Bronchial epithelial cell (primary cell): ENCODE data around the gene TFEB. TPM values are rescaled to one million over a fixed set of nuclear protein-coding genes. Genes with fewer than 3 reads are reported as not detected.

Source experiments
- DNase-seq: peaks from one replicate; pipeline ENCODE4 v3.0.0-alpha.2; 2010; ENCODE audit warnings: low read depth
- FAIRE-seq: peaks from 2 replicates; lab custom pipeline; 2011; peaks lifted over from hg19 to GRCh38; lab: Jason Lieb, UNC
- H3K27me3 ChIP-seq: 2 replicates; pipeline ENCODE4 v1.5.1; 2011; ENCODE audit warnings: low read length; ENCODE audit not compliant: control insufficient read depth, insufficient read depth
- H3K36me3 ChIP-seq: 2 replicates; pipeline ENCODE4 v1.5.1; 2011; ENCODE audit warnings: low read length; ENCODE audit not compliant: control insufficient read depth, insufficient read depth
- H3K4me3 ChIP-seq: 2 replicates; pipeline ENCODE4 v1.5.1; 2011; ENCODE audit warnings: mild to moderate bottlenecking, low read depth, low read length, control low read depth
- total RNA-seq: library from RNA; depleted of rRNA; stranded (reverse); fragments of >200 nt; gene quantifications from 2 replicates; pipeline ENCODE4 v1.2.1, GENCODE V29; 2014
- TF ChIP-seq, protein P1 (sequence below): IDR thresholded peaks from 2 replicates; pipeline ENCODE4 v1.5.1; 2011; ENCODE audit warnings: mild to moderate bottlenecking, moderate library complexity, low read length, control low read depth, inconsistent platforms; ENCODE audit not compliant: insufficient read depth, severe bottlenecking

The TFEB gene
- total RNA-seq, 1 donor from 2014 or later, result 6.8 TPM

DNA sequence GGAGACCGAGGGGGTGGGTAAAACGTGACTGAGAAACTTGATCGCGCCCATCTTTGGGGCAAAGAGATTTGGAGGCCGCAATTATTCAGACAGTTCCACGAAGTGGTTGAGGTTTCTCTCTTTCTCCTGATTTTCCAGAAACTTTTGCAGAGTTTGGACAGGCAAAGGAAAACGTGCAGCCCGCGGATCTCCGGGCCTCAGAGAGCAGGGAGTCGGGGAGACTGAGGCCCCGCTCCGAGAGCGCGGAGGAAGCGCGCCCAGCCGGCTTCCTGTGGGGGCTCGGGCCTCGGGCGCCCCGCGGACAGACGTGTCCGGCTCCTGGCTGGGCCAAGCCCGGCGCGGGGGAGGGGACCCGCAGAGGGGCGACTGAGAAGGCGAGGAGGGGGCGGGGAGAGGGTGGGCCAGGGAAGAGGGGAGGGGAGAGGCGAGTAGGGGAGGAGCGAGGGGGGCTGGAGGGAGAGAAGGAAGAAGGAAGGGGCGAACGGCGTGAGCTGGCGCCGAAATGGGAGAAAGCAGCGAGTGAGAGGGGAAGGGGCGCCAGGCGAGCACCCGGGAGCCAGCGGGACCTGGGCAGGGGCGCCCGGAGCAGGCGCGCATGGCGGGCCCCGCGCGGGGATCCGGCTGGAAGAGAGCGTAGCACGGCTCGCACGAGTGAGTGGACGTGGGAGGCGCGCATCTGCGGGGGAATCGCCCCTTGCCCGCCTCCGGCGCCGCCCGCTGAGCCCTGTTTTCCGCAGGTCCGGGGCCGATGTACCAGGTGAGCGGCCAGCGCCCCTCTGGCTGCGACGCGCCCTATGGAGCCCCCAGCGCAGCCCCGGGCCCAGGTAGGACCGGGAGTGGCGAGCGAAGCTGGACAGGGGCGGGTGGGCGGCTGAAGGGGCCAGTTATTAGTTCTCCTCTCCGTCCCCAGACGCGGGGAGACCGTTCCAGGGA lies 97.1 kb downstream of the TFEB start, which contains the start of gene MDFI:
TSS of gene MDFI (plus strand) at position 467 of the 933 bp plus-strand sequence. CDS start at position 749, 282 bp downstream.
- no peak for DNase-seq
- peaks cover 1% of the 10 kb centered on the region for H3K36me3 ChIP-seq
- TF ChIP-seq, protein P1, sequence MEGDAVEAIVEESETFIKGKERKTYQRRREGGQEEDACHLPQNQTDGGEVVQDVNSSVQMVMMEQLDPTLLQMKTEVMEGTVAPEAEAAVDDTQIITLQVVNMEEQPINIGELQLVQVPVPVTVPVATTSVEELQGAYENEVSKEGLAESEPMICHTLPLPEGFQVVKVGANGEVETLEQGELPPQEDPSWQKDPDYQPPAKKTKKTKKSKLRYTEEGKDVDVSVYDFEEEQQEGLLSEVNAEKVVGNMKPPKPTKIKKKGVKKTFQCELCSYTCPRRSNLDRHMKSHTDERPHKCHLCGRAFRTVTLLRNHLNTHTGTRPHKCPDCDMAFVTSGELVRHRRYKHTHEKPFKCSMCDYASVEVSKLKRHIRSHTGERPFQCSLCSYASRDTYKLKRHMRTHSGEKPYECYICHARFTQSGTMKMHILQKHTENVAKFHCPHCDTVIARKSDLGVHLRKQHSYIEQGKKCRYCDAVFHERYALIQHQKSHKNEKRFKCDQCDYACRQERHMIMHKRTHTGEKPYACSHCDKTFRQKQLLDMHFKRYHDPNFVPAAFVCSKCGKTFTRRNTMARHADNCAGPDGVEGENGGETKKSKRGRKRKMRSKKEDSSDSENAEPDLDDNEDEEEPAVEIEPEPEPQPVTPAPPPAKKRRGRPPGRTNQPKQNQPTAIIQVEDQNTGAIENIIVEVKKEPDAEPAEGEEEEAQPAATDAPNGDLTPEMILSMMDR, result no peak
- peak within 1 kb of the TSS; percentile 72 for H3K4me3 ChIP-seq
- FAIRE-seq, result no peak
- H3K27me3 ChIP-seq, result no peaks in the 10 kb centered on the region

DNA sequence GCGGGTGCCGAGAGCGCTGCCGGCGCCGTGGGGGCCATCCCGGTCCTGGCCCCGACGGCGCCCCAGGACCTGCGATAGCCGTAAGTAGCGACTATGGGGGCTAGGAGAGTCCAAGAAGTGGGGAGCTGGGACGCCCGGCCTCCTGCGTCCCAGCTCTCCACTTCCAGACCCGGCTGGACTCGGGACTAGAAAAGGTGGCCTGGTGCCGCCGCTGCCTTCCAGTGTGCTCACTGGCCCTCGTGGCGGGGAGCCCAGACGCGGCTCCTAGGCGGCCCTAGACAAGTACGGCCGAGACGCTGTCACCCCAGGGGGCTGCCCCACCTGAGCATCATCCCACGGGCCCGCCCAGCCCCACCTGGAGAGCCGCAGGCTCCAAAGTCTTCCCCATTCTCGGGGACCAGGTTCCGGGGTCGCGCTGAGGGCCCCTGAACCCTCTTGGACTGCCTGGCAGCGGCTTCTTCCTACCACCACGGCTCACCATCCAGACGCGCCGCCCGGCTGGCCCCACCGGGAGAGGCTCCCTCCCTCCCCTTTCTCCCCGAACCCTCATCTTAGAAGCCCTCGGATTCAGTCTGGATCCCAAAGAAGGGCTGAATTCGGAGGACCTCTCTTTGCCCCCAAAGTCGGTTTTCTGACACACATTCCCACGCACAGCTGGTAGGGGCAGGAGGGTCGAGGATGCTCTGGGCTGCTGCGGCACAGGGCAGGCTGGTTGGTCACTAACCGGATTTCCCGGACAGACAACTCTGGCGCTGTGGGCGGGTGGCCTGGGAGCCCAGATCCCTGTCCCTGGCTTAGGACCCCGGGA lies 98.0 kb downstream of the TFEB start:
- H3K36me3 ChIP-seq, result peaks cover 1% of the 10 kb centered on the region
- DNase-seq, result no peak
- H3K4me3 ChIP-seq, result peak overlapping the region; percentile 72
- TF ChIP-seq, protein P1, result no peak
- no peaks in the 10 kb centered on the region for H3K27me3 ChIP-seq
- FAIRE-seq, result no peak

DNA sequence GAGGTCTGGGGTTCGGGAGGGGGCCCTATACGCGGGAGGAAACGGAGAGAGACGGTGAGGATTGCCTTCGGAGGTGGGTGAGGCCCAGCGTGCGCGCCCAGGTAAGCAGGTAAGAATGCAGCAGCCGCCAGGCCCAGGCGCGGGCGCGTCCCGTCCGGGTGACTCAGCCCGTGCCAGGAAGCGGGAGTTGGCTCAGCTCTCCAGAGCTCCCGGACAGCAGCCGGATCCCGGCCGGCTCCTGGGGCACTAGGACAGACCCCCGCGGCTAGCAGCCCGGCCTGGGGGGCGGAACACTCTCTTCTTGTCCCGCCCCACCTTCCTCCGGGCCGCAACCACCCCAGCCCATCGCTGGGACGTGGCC lies 98.6 kb downstream of the TFEB start:
- TF ChIP-seq, protein P1, result no peak
- FAIRE-seq (no peak), DNase-seq (peak; percentile 78)
- peaks cover 1% of the 10 kb centered on the region for H3K36me3 ChIP-seq
- H3K4me3 ChIP-seq, result peak overlapping the region; percentile 72
- no peaks in the 10 kb centered on the region for H3K27me3 ChIP-seq

DNA sequence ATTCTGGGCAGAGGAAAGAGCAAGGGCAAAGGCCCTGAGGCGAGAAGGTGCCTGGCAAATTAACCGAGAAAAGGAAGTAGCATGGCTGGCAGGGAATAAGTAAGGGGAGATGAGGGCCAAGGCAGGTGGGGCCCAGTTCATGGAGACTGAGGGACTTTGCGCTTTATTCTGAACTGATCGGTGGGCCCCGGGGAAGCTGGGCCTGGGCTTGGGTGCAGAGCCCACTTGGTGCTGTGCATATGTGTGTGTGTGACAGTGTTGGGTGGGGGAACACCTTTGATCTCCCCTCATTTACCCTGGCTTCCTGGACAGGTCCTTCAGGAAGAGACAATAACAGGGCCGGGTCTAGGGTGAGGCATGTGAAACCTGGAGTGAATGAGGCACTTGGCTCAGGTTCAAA lies 100.0 kb downstream of the TFEB start:
- FAIRE-seq, result no peak
- TF ChIP-seq, protein P1, result no peak

DNA sequence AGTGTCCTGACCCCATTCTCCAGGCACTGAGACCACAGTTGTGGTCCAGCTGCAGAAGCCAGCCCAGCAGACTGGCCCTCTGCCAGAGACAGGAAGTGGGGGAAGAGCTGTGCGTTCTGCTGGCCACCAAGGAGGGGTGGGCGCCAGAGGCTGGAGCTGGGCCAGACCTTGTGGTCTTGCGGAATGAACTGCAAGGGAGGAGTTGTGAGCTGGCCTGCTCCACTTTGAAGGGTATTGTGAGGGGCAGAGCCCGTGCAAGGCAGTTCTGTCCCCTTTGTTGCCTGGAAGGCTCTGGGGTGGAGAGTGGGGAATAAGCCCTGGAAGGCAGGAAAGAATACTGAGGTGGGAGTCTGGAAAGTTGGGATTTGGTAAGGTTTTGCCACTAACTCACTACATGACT lies 100.8 kb downstream of the TFEB start:
- Histone ChIP-seq H3K27me3 (no peaks in the 10 kb centered on the region), H3K36me3 (no peaks in the 10 kb centered on the region), H3K4me3 (no peak overlapping the region)
- FAIRE-seq (no peak), DNase-seq (no peak)
- TF ChIP-seq, protein P1, result no peak

More for the DNA sequence above, 100.0 kb downstream of the TFEB start:
- Histone ChIP-seq H3K36me3 (peaks cover 1% of the 10 kb centered on the region), H3K27me3 (no peaks in the 10 kb centered on the region), H3K4me3 (no peak overlapping the region)
- no peak for DNase-seq

Other genes with a start within 250 kb of the TFEB start
- gene FOXP4, start 189.2 kb downstream of the TFEB start, total RNA-seq, result 2.1 and 2.3 TPM in 2 replicates
- gene MDFI, start 97.1 kb downstream of the TFEB start, total RNA-seq, result 57.1 and 61.3 TPM in 2 replicates
- gene PGC, start 11.8 kb upstream of the TFEB start, total RNA-seq, result not detected in 2 replicates
- 0.77 and 0.79 TPM in 2 replicates for gene FRS3, start 44.3 kb upstream of the TFEB start, total RNA-seq
- 0.53 and 0.90 TPM in 2 replicates for gene PRICKLE4, start 45.2 kb upstream of the TFEB start, total RNA-seq
- 35.2 and 55.0 TPM in 2 replicates for gene TOMM6, start 52.1 kb upstream of the TFEB start, total RNA-seq
- 1.5 and 1.6 TPM in 2 replicates for gene USP49, start 159.8 kb upstream of the TFEB start, total RNA-seq
- 37.6 and 40.0 TPM in 2 replicates for gene MED20, start 185.5 kb upstream of the TFEB start, total RNA-seq
- gene BYSL, start 185.9 kb upstream of the TFEB start, total RNA-seq, result 16.9 and 28.2 TPM in 2 replicates
- gene CCND3, start 206.2 kb upstream of the TFEB start, total RNA-seq, result 9.7 and 11.8 TPM in 2 replicates